22Rv1 (cell line): ENCODE data around the gene DMBT1.

Source experiments
- H3K27ac ChIP-seq: fragments of 450-650 bp; 2 replicates; pipeline ENCODE4 v1.5.1; 2017
- ZFX ChIP-seq: fragments of 450-650 bp; IDR thresholded peaks from 2 replicates; pipeline ENCODE4 v1.6.1; 2017; ENCODE audit warnings: antibody characterized with exemption, borderline replicate concordance
- TF ChIP-seq, protein P1 (sequence below): fragments of 450-650 bp; IDR thresholded peaks from 2 replicates; pipeline ENCODE4 v1.5.1; 2017; ENCODE audit warnings: mild to moderate bottlenecking

DMBT1 gene

GRCh38 chr10:122659126-122659525, 98.6 kb downstream of the DMBT1 start:
- TF ChIP-seq, protein P1, sequence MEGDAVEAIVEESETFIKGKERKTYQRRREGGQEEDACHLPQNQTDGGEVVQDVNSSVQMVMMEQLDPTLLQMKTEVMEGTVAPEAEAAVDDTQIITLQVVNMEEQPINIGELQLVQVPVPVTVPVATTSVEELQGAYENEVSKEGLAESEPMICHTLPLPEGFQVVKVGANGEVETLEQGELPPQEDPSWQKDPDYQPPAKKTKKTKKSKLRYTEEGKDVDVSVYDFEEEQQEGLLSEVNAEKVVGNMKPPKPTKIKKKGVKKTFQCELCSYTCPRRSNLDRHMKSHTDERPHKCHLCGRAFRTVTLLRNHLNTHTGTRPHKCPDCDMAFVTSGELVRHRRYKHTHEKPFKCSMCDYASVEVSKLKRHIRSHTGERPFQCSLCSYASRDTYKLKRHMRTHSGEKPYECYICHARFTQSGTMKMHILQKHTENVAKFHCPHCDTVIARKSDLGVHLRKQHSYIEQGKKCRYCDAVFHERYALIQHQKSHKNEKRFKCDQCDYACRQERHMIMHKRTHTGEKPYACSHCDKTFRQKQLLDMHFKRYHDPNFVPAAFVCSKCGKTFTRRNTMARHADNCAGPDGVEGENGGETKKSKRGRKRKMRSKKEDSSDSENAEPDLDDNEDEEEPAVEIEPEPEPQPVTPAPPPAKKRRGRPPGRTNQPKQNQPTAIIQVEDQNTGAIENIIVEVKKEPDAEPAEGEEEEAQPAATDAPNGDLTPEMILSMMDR = no peak
- no peak for TF ChIP-seq ZFX
- no peak overlapping the region for H3K27ac ChIP-seq

DNA sequence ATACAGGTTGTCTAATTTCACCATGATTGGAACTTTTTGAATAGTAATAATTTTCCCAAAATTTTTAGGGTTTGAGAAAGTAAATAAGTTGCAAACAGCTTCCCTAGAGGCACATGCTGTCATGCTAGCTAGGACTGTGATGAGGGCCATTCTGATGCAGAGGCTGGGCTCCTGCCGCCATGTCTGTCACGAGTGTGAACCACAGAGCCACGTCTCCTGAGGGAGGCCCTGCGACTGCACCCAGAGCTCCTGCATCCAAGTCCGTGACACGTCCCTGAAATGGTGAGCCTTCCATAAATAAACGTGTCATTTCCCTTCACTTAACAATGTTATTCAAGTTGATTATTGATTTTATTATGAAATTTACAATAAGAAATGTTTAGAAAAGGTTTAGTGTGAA, 99.1 kb downstream of the DMBT1 start:
- no peak for TF ChIP-seq ZFX
- TF ChIP-seq, protein P1 = no peak

GRCh38 chr10:122660696-122661095, 100.1 kb downstream of the DMBT1 start:
- TF ChIP-seq ZFX = no peak
- TF ChIP-seq, protein P1 = no peak
- H3K27ac ChIP-seq = no peak overlapping the region

More for the DNA sequence above, 99.1 kb downstream of the DMBT1 start:
- no peak overlapping the region for H3K27ac ChIP-seq

DNA sequence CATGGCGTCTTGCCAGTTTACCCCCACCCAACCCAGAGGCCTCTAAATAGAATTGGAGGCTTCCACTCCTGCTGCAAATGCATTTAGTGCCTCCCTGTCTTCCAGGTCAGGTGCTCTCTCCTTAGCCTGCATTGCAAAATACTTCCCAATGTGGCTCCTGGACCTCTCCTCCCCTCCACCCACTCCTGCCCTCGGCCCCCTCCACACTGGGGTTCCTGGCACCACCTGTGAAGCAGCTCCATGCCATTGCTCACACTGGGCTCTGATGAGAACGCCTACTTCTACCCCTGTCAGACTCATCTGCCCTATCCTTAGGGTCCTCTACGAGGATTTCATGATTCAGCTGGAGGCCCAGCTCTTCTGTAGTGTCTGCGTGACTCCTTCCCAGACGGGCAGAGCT, 101.7 kb downstream of the DMBT1 start:
- H3K27ac ChIP-seq = no peak overlapping the region
- TF ChIP-seq, protein P1 = no peak
- TF ChIP-seq ZFX = no peak

- H3K27ac ChIP-seq = no peak overlapping the region
- no peak for TF ChIP-seq ZFX
- TF ChIP-seq, protein P1 = no peak
These were observed 103.1 kb downstream of the DMBT1 start for GRCh38 chr10:122663516-122664130.

- H3K27ac ChIP-seq = no peak overlapping the region
- no peak for TF ChIP-seq ZFX
- TF ChIP-seq, protein P1 = no peak
These were observed 103.9 kb downstream of the DMBT1 start for GRCh38 chr10:122664501-122664900.

DNA sequence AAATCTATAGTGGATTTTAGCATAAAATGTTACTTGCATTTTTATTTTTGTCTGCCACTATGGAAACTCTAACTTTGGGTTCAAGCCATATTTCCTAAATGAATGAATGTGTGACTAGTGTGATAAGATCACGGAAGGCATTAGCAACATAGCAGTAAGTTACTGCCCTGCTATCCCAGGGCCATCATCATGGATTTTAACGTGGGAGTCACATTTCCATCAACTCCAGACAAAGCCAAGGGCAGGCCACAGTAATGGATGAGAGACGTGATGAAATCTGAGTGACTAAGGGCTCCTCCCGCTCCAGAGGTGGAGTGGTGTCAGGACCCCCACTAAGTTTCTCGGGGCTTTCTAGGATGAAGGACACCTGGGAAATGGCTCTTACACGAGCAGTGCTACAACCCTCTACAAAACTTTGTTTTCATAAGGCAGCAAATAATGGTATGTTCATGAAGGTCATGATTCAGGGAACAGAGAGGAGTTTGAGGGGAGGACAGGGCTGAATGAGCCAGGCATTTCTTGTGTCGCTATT, 104.8 kb downstream of the DMBT1 start:
- H3K27ac ChIP-seq = no peak overlapping the region
- no peak for TF ChIP-seq ZFX
- TF ChIP-seq, protein P1 = no peak
